WI38 (cell line): ENCODE results near the gene PEX1.
"Not testable (repeated sequence)": the region's sequence is repeated elsewhere in the genome, so short reads cannot be mapped to it uniquely, and the experiment has no call there.

Experiments
- H3K4me3 ChIP-seq: 2 replicates; pipeline ENCODE4 v1.5.1; 2011; ENCODE audit warnings: low read depth, mild to moderate bottlenecking, control low read depth, low read length
- CTCF ChIP-seq: IDR thresholded peaks from 2 replicates; pipeline ENCODE4 v1.5.1; 2012; ENCODE audit warnings: low read depth, mild to moderate bottlenecking, control low read depth, low read length

The PEX1 gene

GRCh38 chr7:92557249-92557648 is 28.9 kb upstream of the PEX1 start:
- no peak overlapping the region for H3K4me3 ChIP-seq
- no peak for TF ChIP-seq CTCF

- no peak overlapping the region for H3K4me3 ChIP-seq
Observed at GRCh38 chr7:92550194-92550593, 21.9 kb upstream of the PEX1 start.

GRCh38 chr7:92547579-92547978 is 19.3 kb upstream of the PEX1 start:
- no peak for TF ChIP-seq CTCF
- H3K4me3 ChIP-seq = no peak overlapping the region

More at GRCh38 chr7:92550194-92550593, 21.9 kb upstream of the PEX1 start:
- no peak for TF ChIP-seq CTCF

GRCh38 chr7:92546856-92547497 is 18.7 kb upstream of the PEX1 start:
- no peak for TF ChIP-seq CTCF
- H3K4me3 ChIP-seq = no peak overlapping the region

GRCh38 chr7:92545116-92545515 is 16.8 kb upstream of the PEX1 start:
- not testable (repeated sequence) for H3K4me3 ChIP-seq

GRCh38 chr7:92543542-92543941 is 15.2 kb upstream of the PEX1 start:
- H3K4me3 ChIP-seq = not testable (repeated sequence)

GRCh38 chr7:92534572-92534971 is 6.3 kb upstream of the PEX1 start:
- no peak for TF ChIP-seq CTCF
- no peak overlapping the region for H3K4me3 ChIP-seq

GRCh38 chr7:92528958-92529264 is 591 bp upstream of the PEX1 start:
- peak overlapping the region; percentile 99 for H3K4me3 ChIP-seq
- no peak for TF ChIP-seq CTCF
